RPMI8226 (cell line): ENCODE data around the gene SLC26A1.

ENCODE experiments used
- DNase-seq: peaks from one replicate; pipeline ENCODE4 v3.0.0-alpha.2; 2015

SLC26A1 gene

DNA sequence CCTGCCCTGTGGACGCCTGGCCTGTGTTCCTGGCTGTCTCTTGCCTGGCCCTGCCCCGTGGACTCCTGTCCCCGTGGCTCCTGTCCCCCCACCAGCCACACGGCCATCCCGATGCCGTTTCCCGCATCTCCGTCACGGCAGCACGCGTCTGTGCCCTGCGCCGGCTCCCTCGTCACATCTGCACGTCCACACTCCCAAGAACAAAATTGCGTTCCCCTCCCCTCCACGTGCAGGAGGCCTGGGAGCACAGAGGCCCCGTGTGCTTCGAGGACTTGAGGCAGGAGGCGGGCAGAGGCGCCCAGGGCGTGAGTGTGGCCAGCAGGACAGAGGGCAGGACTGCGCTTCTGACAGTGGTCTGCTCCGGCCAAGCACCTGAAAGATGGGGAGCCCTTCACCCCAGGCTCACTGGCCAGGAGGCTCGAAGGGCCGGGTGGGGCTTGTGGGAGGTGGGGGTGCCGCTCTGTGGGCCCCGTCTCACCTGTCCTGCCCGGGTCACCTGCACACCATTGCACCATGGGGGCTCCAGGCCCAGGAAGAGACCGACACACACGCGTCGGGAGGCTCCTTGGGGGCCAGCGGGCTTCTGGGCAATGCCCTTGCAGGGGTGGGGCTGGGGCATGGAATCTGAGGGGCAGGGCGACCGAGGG is 35.5 kb upstream of the SLC26A1 start:
- no peak for DNase-seq

DNA sequence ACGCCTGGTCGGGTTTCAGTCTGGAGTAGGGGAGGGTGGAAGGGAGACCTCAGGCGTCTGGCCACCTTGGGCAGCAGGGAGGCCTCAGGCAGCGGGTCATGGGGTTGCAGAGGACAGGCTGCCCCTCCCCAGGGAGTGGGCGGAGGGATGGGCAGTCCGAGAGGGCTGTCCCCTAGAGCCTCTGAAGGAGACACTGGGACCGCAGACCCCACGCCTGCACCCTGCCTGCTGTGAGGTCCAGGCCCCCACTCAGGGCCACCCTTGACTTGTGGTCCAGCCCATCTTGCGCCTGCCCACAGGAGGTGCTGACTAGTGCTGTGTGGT is 34.7 kb upstream of the SLC26A1 start:
- no peak for DNase-seq

DNA sequence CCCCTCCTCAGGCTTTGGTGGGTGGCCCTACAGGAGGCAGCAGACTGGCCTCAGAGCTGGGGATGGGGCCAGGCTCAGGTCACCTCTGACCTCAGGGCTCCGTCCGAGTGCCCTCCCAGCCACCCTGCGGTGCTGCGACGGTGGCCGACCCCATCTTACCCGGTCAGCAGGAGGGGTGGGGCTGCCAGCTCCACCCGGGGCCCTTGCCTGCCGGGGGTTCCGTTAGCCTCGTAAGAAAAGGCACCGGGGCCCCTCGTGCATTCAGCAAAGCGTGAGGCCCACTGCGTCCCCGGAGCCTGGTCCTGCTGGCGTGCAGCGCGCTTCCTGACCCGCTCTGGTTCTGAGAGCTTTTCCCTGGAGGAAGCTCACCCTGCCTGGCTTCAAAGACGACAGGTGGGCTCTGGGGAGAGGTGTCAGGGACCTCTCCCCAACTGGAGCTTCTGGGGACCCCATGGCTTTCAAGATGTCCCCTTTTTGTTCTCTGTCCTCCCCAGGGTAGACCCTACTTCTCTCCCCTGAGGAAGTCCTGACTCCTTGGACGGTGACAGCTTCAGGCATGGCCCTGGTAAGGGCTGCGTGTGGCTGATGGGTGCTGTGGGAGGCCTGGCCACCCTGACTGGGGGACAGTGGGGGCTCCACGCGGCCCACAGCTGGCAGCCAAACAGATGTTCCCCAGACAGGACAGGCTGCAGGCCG is 34.2 kb upstream of the SLC26A1 start:
- DNase-seq: no peak

DNA sequence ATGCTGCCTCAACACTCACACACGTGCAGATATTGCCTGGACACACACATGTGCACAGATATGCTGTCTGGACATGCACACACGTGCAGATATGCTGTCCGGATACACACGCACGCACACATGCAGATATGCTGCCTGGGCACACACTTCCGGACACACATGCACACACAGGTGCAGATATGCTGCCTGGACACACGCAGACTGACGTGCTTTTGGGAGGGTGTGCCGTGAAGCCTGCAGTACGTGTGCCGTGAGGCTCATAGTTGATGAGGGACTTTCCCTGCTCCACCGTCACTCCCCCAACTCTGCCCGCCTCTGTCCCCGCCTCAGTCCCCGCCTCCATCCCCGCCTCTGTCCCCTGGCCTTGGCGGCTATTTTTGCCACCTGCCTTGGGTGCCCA is 32.9 kb upstream of the SLC26A1 start:
- DNase-seq: peak; percentile 70

DNA sequence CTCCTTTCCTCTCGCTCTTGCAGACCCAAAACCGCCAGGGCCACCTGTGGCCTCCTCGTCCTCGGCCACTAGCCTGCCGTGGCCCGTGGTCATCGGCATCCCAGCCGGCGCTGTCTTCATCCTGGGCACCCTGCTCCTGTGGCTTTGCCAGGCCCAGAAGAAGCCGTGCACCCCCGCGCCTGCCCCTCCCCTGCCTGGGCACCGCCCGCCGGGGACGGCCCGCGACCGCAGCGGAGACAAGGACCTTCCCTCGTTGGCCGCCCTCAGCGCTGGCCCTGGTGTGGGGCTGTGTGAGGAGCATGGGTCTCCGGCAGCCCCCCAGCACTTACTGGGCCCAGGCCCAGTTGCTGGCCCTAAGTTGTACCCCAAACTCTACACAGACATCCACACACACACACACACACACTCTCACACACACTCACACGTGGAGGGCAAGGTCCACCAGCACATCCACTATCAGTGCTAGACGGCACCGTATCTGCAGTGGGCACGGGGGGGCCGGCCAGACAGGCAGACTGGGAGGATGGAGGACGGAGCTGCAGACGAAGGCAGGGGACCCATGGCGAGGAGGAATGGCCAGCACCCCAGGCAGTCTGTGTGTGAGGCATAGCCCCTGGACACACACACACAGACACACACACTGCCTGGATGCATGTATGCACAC is 31.8 kb upstream of the SLC26A1 start:
- no peak for DNase-seq

DNA sequence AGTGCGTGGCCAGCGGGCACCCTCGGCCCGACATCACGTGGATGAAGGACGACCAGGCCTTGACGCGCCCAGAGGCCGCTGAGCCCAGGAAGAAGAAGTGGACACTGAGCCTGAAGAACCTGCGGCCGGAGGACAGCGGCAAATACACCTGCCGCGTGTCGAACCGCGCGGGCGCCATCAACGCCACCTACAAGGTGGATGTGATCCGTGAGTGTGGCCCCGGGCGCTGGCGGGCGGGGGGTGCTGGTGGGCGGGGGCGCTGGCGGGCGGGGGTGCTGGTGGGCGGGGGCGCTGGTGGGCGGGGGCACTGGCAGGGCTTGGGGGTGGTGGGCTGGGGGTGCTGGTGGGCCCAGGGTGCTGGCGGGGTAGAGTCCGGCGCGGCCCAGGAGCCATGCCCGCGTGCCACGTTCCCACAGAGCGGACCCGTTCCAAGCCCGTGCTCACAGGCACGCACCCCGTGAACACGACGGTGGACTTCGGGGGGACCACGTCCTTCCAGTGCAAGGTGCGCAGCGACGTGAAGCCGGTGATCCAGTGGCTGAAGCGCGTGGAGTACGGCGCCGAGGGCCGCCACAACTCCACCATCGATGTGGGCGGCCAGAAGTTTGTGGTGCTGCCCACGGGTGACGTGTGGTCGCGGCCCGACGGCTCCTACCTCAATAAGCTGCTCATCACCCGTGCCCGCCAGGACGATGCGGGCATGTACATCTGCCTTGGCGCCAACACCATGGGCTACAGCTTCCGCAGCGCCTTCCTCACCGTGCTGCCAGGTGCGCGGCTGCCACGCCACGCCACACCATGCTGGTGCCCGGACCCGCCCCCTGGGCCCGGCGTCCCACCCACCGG is 30.9 kb upstream of the SLC26A1 start:
- no peak for DNase-seq

DNA sequence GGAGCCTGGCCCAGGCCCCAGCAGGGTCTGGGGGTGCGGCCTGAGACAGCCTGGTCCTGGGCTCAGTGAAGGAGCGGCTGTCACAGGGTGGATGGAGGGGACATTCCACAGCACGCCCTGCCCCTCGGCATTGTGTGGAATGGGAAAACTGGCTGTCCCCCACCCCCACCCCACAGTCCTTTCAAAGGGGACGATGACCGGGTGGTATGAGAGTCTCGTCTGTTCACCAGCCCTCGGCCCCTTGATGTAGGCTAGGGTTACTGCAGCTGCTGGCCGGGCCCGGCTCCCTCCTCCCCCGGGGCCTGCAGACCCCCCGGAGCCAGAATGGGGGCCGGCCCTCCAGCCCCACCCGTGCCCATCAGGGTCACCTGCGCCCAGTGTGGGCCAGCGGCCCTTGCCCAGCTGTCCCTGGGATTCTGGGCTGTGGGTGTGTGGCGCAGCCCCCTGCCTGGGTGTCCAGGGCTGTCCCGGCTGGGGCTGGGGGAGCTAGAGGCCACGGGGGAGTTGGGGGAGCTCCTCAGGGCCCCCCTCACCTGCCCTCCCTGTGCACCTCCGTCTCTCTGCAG is 30.0 kb upstream of the SLC26A1 start:
- DNase-seq: no peak

DNA sequence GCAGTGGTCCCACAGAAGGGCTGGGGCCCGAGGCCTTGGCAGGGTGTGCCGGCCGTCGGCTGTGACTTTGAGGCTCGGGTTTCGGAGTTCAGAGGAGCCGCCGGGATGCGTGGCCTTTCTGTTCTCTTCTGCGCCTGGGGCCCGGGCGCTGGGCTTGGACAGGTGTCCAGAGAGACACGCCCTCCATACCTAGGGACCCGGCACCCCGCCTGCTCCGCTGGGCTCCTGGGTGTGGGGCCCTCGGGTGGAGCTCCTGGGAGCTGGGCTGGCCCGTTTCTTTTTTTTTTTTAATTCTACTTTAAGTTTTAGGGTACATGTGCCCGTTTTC is 29.5 kb upstream of the SLC26A1 start:
- no peak for DNase-seq

DNA sequence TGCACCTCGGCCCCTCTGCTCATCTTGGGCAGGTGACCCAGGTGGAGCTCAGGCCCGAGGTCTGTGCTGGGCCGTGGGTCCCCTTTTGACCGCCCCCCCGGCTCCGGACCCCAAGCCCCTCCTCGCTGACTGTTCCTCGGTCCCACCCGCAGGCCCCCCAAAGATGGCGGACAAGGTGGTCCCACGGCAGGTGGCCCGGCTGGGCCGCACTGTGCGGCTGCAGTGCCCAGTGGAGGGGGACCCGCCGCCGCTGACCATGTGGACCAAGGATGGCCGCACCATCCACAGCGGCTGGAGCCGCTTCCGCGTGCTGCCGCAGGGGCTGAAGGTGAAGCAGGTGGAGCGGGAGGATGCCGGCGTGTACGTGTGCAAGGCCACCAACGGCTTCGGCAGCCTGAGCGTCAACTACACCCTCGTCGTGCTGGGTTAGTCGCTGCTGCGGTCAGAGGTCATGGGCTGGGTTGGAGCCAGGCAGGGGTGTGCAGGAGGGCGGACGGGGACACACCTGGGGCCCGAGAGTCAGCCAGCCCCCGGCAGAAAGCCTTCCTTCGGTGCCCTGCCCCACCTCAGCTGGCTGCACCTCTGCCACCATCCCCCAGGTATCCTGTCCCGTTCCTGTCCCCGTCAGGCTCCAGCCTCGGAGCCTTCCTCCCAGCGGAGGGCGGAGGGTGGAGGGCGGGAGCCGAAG is 29.0 kb upstream of the SLC26A1 start:
- no peak for DNase-seq

DNA sequence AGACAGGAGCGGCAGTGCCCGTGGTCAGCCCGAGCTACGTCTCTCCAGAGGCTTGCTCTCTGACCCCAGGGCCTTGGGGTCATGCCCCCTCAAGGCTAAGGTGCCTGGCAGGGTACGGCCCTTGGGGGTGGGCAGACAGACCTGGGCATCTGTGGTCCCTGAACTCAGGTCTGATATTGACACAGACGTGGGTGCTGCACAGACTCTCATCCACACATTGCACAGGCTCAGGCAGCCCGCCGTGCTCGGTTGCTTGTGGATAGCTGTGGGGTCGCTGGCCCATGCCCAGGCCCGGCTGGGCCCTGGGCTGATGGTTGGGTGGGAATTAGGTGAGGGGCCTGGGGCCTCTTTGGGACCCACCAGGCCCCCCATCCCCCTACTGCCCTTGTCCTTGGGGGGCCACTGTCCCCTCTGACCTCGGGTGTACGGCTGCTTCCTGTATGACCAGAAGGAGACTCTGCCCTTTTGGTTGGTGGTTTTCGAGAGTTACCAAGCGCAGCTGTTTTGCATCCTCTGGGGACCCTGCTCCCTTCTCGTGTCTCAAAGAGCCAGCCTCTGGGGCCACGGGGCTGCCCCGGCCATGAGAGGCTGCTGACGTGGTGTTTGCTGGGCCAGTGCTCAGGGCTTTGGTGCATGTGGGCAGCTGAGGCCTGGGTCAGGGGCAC is 28.3 kb upstream of the SLC26A1 start:
- no peak for DNase-seq

DNA sequence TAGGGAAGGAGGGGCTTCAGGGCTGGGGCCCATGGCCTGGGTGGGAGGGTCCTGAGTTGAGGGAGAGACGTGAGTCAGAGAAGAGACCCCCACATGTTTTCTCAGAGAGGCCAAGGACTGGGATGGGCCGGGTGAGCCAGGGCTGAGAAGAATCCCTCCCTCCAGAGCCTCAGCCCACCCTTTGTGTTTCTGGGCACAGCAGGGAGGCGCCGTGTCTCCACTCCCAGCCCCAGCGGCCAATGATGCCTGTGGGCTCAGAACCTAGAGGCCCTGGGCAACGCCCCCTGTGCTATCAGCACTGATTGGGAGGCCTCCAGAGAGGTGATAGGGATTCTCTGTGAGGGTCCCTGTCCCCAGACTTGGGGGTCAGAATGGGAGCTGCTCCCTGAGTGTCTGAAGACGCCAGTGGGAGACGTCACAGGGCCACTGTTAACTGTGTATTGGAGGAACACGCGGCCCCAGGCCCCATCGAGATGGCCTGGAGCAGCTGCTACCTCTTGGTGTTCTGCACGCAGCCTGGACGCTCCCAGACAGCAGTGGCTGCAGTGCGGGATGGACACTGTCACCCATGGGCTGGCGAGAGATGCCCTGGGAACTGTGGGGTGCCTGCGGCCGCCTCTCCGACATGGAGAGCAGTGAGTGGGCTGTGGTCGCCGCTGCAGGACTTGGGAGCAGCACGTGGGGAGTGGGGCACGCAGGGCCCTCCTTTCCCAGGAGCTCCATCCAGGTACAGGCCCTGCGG is 26.7 kb upstream of the SLC26A1 start:
- no peak for DNase-seq

DNA sequence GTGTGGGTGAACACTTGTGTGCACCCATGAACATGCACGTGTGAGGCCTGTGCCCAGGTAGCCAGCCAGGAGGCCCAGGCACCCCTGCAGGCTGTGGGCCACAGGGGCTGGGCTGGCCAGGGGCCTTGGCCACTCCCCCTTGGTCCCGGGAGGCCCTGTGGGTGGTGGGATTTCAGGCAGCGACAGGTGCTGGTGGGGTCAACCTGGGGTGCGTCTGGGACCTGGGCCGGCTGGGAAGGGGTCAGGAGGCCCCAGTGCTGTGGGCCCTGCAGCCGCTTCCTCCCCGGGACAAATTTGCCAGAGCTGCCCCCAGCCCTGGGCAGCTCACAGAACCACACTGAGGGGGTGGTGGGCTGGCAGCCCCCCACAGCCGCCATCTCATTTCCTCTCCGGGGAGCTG is 26.1 kb upstream of the SLC26A1 start:
- no peak for DNase-seq

DNA sequence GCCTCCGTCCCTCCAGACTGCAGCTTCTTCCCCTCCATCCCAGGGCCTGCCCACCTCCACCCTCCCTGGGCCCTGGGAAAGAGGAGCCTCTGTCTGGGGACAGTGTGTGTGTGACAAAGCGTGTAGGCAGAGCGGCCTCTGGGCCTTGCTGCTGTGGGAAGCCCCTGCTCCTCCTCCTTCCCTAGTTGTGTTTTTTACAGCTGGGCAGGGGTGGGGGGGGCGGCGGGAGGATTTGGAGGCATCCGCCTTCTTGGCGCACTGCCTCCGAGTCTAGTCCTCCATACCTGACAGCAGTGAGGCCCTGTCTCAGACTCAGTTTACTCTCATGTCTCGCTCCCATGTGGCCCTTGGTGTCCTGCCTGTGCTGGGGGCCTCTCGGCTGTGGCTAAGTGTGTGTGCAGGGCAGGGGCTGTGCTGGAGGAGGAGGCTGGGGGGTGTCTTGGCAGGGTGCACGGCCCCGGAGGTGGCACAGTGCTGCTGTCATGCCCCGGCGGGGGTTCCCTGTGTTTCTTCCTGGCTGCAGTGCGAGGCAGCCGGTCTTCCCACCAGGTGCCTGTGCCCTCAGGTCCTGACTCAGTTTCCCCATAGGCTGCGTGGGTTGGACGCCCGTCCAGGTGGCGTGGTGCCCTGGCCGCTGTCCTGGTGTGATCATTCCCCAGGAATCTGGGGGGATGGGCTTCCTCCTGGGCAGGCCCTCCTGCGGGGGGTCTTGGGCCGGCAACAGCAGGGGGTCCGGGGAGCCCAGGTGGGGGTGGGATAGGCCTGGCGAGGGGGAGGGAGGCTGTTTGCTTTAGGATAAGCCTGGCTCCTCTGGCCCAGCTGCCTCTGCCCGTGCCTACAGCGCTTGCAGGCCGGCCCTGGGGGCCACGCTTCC is 25.2 kb upstream of the SLC26A1 start:
- DNase-seq: no peak

DNA sequence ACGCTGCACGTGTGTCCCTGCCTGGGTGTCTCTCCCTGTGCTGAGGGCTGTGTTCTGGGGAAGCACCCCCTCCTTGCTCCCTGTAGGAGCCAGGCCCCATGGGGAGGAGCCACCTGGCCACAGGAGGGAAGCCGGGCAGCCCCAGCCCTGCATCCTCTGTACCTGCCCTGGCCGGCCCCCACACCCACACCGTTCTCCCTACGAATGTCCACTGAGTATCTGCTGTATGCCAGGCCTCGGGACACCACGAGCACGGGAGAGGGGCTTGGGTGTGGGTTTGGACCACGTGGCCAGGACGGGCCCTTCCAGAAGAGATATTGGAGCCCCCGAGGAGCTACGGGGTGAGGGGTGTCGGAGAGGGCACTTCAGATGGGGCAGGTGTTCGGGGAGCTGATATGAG is 24.5 kb upstream of the SLC26A1 start:
- DNase-seq: no peak

DNA sequence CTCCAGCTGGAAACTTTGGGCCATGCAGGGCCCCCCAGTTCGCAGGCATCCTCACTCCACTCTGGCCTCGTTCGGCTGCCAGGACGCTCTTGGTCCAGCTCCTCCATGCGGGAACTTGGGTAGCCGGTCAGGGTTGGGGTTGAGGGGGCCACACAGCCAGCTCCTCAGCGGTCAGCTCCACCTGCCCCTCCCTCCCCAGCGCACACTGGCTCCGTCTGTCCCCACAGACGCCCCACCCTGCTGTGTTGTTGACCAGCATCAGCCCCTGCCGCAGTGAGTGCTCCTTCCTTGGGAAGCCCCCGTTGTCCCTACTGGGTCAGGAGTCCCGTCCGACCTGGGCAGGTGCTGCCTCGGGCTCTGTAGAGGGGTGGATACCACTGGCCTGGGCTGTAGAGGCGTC is 24.0 kb upstream of the SLC26A1 start:
- no peak for DNase-seq

DNA sequence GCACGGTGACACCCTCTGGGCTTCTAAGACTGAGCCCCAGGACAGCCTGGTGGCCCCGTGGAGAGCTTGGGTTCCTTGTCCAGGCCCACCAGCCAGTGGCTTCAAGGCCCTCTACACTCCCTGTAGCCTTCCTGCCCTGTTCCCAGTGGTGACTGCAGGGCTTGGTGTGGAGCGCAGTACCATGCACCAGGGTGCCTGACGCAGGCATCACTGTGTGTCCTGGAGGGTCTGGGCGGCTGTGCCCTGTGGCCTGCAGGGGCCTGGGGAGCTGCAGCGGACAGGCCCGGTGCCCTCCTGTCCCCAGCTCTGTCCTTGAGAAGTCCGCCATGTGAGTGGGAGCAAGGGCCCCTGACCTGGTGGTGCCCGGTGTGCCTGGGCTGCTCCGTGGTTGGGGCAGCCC is 22.5 kb upstream of the SLC26A1 start:
- no peak for DNase-seq

DNA sequence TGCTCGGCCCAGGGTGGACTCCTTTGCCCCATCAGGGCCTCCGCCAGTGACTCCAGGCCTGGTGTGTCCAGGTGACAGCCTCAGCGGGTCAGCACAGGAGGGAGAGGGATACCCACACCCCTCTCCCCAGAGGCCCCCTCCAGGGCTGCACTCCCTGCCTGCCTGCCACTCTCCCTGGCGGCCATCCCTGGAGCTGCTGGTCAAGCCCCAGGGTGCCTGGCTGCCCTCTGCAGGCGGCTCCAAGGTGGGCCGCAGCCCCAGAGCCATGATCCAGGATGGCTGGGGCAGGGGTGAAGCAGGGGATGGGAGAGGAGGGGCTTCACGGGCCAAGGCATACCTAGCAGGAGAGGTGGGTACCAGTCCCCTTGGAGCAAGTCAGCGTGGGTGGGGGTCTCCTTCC is 22.0 kb upstream of the SLC26A1 start:
- DNase-seq: no peak

DNA sequence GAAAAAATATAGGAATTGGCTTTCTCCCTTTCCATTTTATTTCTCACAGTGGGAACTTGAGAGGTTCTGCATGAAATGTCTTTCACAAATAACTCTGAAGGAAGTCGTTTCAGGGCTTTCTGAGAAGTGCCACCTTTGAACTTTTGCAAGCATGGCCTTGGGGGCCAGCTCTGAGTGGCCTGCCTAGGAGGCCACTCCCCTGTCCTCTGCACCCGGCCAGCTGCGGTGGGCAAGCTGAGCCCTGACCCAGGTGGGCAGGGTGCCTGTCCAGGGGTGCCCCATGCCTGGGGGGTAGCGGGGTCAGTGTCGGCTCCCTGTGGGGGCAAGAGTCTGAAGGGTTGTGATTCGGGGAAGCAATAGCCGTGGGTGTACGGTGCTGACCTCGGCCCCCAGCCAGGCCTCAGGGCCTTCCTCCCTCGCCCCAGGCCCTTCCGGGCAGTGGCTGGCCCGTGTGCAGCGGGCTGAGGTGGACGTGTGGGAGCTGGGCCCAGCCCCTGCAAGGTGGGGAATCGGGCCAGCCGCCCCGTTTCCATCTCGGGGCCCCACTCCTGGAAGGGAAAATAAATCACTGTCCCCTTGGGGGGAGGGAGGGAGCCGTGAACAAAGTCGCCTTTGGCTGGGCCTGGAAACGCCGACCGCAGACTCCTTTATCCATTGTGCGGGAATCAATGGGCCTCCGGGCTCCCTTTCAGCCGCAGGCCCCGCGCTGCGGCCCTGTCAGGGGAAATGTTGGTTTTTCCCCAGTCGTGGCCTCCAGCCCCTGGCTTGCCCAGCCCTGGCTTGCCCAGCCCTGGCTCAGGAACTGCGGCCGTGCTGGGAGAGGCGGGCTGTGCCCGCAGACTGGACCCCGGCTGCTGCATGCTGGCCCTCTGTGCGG is 21.3 kb upstream of the SLC26A1 start:
- DNase-seq: no peak
